Transverse colon (tissue), 4 donors: ENCODE measurements around the gene TBCB.
"Not testable (repeated sequence)": the region's sequence is repeated elsewhere in the genome, so short reads cannot be mapped to it uniquely, and the experiment has no call there.

ENCODE experiments used
- POLR2A ChIP-seq: fragments of 450-650 bp; IDR thresholded peaks from one replicate; pipeline ENCODE4 v1.6.1; 2016; ENCODE audit warnings: antibody characterized with exemption, mild to moderate bottlenecking, moderate library complexity
- POLR2AphosphoS5 ChIP-seq, 3 donors: sonication (generic); formaldehyde crosslinking; IDR thresholded peaks; one replicate each; pipeline ENCODE4 v1.6.1; 2016; ENCODE audit warnings: antibody characterized with exemption in 3 of 3
- TF ChIP-seq, protein P1 (sequence below), 5 experiments: fragments of 200-600 bp in 3 of 5; fragments of 450-650 bp in 2 of 5; sonication (generic) in 3 of 5; IDR thresholded peaks; 1 replicate in 2 of 5; 2 replicates in 3 of 5; pipeline ENCODE4 v1.5.1; 2016 to 2017; ENCODE audit warnings: antibody characterized with exemption in 5 of 5, inconsistent platforms in 3 of 5, mild to moderate bottlenecking in 2 of 5, moderate library complexity in 1 of 5

DNA sequence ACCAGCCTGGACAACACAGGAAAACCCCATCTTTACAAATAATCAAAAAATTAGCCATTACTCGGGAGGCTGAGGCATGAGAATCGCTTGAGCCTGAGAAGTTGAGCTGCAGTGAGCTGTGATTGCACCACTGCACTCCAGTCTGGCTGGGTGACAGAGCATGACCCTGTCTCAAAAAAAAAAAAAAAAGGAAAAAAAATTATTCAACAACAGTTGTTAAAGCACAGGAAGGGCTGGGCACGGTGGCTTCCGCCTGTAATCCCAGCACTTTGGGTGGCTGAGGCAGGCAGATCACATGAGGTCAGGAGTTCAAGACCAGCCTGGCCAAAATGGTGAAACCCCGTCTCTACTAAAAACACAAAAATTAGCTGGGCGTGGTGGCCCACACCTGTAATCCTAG is 16.0 kb downstream of the TBCB start:
- TF ChIP-seq, protein P1, sequence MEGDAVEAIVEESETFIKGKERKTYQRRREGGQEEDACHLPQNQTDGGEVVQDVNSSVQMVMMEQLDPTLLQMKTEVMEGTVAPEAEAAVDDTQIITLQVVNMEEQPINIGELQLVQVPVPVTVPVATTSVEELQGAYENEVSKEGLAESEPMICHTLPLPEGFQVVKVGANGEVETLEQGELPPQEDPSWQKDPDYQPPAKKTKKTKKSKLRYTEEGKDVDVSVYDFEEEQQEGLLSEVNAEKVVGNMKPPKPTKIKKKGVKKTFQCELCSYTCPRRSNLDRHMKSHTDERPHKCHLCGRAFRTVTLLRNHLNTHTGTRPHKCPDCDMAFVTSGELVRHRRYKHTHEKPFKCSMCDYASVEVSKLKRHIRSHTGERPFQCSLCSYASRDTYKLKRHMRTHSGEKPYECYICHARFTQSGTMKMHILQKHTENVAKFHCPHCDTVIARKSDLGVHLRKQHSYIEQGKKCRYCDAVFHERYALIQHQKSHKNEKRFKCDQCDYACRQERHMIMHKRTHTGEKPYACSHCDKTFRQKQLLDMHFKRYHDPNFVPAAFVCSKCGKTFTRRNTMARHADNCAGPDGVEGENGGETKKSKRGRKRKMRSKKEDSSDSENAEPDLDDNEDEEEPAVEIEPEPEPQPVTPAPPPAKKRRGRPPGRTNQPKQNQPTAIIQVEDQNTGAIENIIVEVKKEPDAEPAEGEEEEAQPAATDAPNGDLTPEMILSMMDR (IDR thresholded peaks at IDR 0.05): not testable (repeated sequence)
- TF ChIP-seq POLR2AphosphoS5 (IDR thresholded peaks at IDR 0.05); POLR2A: not testable (repeated sequence)
